Neutrophil (primary cell): Measurements from ENCODE around the gene ENAH.

Source experiments
- H3K27ac ChIP-seq: fragments of 200-600 bp; sonication (generic); 2 replicates; pipeline ENCODE4 v1.5.1; 2016; ENCODE audit warnings: mild to moderate bottlenecking, moderate library complexity
- H3K27me3 ChIP-seq: fragments of 200-600 bp; sonication (generic); 2 replicates; pipeline ENCODE4 v1.6.0; 2016; ENCODE audit warnings: mild to moderate bottlenecking
- H3K36me3 ChIP-seq: fragments of 200-600 bp; sonication (generic); 2 replicates; pipeline ENCODE4 v1.5.1; 2017
- H3K4me1 ChIP-seq, 2 experiments: fragments of 200-600 bp in 1 of 2; sonication (generic) in 1 of 2; 1 replicate in 1 of 2; 2 replicates in 1 of 2; pipeline versions ENCODE4 v1.5.1 to v1.6.1; 2013 to 2016; ENCODE audit warnings: low read depth in 1 of 2, low read length in 1 of 2, mild to moderate bottlenecking in 1 of 2, moderate library complexity in 1 of 2; ENCODE audit not compliant: control insufficient read depth in 1 of 2, insufficient read depth in 1 of 2
- H3K4me3 ChIP-seq, 2 experiments: fragments of 200-600 bp in 1 of 2; sonication (generic) in 1 of 2; 1 replicate in 1 of 2; 2 replicates in 1 of 2; pipeline ENCODE4 v1.5.1; 2013 to 2016; ENCODE audit warnings: low read depth in 1 of 2, low read length in 1 of 2, mild to moderate bottlenecking in 1 of 2, moderate library complexity in 1 of 2
- H3K9me3 ChIP-seq: fragments of 200-600 bp; sonication (generic); 2 replicates; pipeline ENCODE4 v1.5.1; 2016
- CTCF ChIP-seq: fragments of 200-600 bp; sonication (generic); IDR thresholded peaks from 2 replicates; pipeline ENCODE4 v1.5.1; 2016; ENCODE audit warnings: antibody characterized with exemption

Gene ENAH

DNA sequence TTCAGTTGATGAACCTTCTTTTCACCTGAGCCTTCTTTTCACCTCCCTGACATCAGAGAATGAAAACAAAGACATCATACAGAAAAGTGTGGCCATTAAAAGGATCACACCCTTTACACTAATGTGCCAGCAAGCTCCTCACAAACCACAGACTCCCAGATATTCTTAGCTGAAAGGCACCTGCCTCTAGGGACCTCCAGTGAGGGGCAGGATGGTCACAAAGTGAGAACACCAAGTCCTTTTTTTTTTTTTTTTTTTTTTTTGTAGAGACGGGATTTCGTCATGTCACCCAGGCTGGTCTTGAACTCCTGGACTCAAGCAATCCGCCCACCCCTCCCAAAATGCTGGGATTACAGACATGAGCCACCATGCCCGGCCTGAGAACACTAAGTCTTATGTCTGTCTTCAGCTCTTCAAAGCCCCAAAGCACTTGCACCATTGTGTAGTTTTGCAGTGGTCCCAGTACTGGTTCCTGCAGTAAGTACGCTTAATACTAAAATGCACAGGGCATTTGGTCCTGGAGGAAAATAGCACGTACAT is 166.9 kb downstream of the ENAH start:
- TF ChIP-seq CTCF: no peak
- Histone ChIP-seq H3K4me3 (no peak overlapping the region), H3K4me1 (no peaks in the 10 kb centered on the region), H3K27me3 (no peaks in the 10 kb centered on the region), H3K36me3 (no peaks in the 10 kb centered on the region), H3K27ac (no peak overlapping the region), H3K9me3 (no peaks in the 10 kb centered on the region)

DNA sequence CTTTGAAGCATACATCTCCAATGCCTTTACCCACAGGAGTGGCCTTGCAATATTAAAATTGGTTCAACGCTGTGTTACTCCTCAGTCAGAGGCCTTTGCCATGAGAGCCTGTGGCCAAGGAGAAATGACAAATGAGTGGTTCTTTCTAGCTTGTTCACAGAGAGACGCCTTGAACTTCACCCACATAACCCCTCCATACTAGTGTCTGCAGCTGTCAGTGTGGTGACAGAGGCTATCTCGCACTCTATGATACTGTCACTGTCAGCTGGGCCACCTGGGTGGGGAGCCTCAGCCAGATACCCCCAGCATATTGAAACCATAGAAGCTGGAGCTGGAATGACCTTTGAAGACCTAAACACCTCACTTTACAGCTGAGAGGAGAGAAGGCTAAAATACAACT is 167.7 kb downstream of the ENAH start:
- no peaks in the 10 kb centered on the region for H3K4me1 ChIP-seq
- no peak for TF ChIP-seq CTCF
- no peak overlapping the region for H3K4me3 ChIP-seq
- no peaks in the 10 kb centered on the region for H3K36me3 ChIP-seq
- H3K9me3 ChIP-seq: no peaks in the 10 kb centered on the region
- H3K27me3 ChIP-seq: no peaks in the 10 kb centered on the region
- H3K27ac ChIP-seq: no peak overlapping the region

DNA sequence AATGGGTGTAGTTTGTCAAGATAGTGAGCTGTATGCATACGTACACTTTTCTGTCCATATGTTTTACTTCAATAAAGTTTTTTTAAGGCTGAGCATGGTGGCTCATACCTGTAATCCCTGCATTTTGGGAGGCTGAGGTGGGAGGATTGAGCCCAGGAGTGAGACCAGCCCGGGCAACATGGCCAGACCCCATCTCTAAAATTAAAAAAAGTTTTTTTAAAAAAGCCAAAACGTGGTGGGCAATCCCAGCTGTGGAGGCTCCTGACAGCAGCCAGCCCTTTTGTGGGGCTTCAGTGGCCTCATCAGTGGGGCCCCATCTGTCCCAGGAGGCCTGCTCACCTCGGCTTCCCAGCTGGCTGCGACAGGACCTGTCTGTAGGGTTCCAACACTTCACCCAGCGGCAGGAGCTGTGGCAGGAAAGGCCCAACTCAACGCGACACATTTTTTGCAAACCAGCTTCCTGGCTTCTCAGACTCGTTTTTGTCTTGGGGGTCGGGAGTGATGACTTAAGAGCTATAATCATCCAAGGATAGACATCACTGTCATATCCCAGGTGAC is 168.2 kb downstream of the ENAH start:
- Histone ChIP-seq H3K4me1 (no peaks in the 10 kb centered on the region), H3K36me3 (no peaks in the 10 kb centered on the region), H3K9me3 (no peaks in the 10 kb centered on the region), H3K27ac (no peak overlapping the region), H3K4me3 (no peak overlapping the region), H3K27me3 (no peaks in the 10 kb centered on the region)
- no peak for TF ChIP-seq CTCF

DNA sequence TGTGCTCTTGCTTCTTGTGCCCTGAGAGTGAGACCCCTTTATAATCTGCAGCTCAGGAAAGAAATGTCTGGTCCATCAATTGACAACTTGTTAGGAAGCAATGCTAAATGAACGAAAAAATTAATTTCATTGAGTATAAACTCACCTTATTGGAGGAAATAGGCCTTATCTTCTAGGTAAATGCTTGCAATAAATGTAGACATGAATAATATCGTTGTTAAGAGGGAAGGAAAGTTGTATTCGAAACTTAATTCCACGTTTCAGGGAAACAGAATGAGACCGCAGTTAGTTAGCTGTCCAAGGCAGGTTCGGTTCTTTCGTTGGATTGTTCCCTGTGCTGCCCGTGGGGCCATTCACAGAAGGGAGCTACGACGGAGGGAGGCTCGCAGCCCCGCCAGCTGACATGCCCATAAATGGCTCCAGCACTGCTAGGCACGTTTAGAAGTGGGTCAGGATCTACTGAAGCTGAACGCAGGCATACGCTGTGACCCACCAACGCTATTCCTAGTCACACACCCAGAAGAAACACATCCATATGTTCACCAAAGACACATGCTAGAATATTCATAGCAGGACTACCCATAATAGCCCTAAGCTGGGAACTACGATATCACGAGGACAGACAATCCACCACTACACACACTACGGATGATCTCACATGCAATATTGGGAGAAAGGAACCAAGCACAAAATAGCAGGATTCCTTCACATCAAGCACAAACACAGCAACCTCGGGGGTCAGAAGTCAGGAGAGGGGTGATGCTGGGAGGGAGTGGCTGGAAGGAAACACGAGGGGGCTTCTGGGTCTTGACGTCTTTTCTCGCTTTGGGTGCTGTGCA is 168.9 kb downstream of the ENAH start:
- no peaks in the 10 kb centered on the region for H3K27me3 ChIP-seq
- H3K9me3 ChIP-seq: no peaks in the 10 kb centered on the region
- no peaks in the 10 kb centered on the region for H3K36me3 ChIP-seq
- H3K27ac ChIP-seq: no peak overlapping the region
- H3K4me3 ChIP-seq: no peak overlapping the region
- TF ChIP-seq CTCF: no peak
- no peaks in the 10 kb centered on the region for H3K4me1 ChIP-seq

GRCh38 chr1:225482421-225482950 is 170.4 kb downstream of the ENAH start:
- Histone ChIP-seq H3K27me3 (peaks cover 7% of the 10 kb centered on the region), H3K4me3 (no peak overlapping the region), H3K36me3 (no peaks in the 10 kb centered on the region), H3K27ac (no peak overlapping the region), H3K9me3 (no peaks in the 10 kb centered on the region), H3K4me1 (no peaks in the 10 kb centered on the region)
- no peak for TF ChIP-seq CTCF
